HepG2 (cell line): Measurements from ENCODE around the gene ZNF618. TPM values are rescaled to one million over a fixed set of nuclear protein-coding genes. Genes with fewer than 3 reads are reported as not detected.

ENCODE experiments used
- AGO2 ChIP-seq: fragments of 200-400 bp; formaldehyde crosslinking; optimal IDR thresholded peaks from 2 replicates; pipeline ENCODE3; 2017; ENCODE audit warnings: mild to moderate bottlenecking, low read depth, low read length, moderate library complexity
- ASH2L ChIP-seq: fragments of 300-600, 200-600 bp; sonication (generic); IDR thresholded peaks from 2 replicates; pipeline ENCODE4 v1.7.0; 2017; ENCODE audit warnings: low read depth, mild to moderate bottlenecking, moderate library complexity, mixed read lengths, low read length; ENCODE audit not compliant: insufficient read length
- ATRX ChIP-seq: sonication (generic); formaldehyde crosslinking; IDR thresholded peaks from 2 replicates; pipeline ENCODE4 v1.4.0; 2020; ENCODE audit warnings: missing genetic modification reagents, borderline replicate concordance
- CEBPB ChIP-seq: IDR thresholded peaks from 2 replicates; pipeline ENCODE4 v1.6.1; 2011; ENCODE audit warnings: low read depth, low read length, improper control_type of control experiment, borderline replicate concordance
- HDAC1 ChIP-seq: sonication (generic); formaldehyde crosslinking; IDR thresholded peaks from 2 replicates; pipeline ENCODE4 v1.5.1; 2020; ENCODE audit warnings: mild to moderate bottlenecking, missing genetic modification reagents
- HHEX ChIP-seq: IDR thresholded peaks from 2 replicates; pipeline ENCODE4 v1.6.1; 2016; ENCODE audit warnings: control low read depth
- HNF1B ChIP-seq: sonication (generic); formaldehyde crosslinking; IDR thresholded peaks from 2 replicates; pipeline ENCODE4 v1.5.1; 2020; ENCODE audit warnings: mild to moderate bottlenecking, moderate library complexity, missing genetic modification reagents
- KDM6A ChIP-seq: IDR thresholded peaks from 2 replicates; pipeline ENCODE4 v1.6.1; 2016; ENCODE audit warnings: low read depth
- MED1 ChIP-seq: sonication (generic); formaldehyde crosslinking; IDR thresholded peaks from 2 replicates; pipeline ENCODE4 v1.4.0; 2020; ENCODE audit warnings: missing genetic modification reagents
- PAF1 ChIP-seq: IDR thresholded peaks from 2 replicates; pipeline ENCODE4 v1.6.1; 2016; ENCODE audit warnings: missing genetic modification reagents, missing compliant biosample characterization
- PBX3 ChIP-seq: sonication (generic); formaldehyde crosslinking; IDR thresholded peaks from 2 replicates; pipeline ENCODE4 v1.8.1; 2023; ENCODE audit warnings: missing genetic modification reagents, inconsistent platforms, borderline replicate concordance
- RAD51 ChIP-seq: fragments of 450-650 bp; IDR thresholded peaks from 2 replicates; pipeline ENCODE4 v1.6.1; 2016; ENCODE audit warnings: borderline replicate concordance
- SKIL ChIP-seq: sonication (generic); formaldehyde crosslinking; IDR thresholded peaks from 2 replicates; pipeline ENCODE4 v1.8.0; 2022; ENCODE audit warnings: missing genetic modification reagents, mild to moderate bottlenecking, moderate library complexity, borderline replicate concordance
- TAF1 ChIP-seq: sonication (generic); formaldehyde crosslinking; IDR thresholded peaks from 2 replicates; pipeline ENCODE4 v1.4.0; 2020; ENCODE audit warnings: missing genetic modification reagents
- ZBTB44 ChIP-seq: sonication (generic); formaldehyde crosslinking; IDR thresholded peaks from 2 replicates; pipeline ENCODE4 v1.4.0; 2020; ENCODE audit warnings: missing genetic modification reagents
- ZNF10 ChIP-seq: sonication (generic); formaldehyde crosslinking; IDR thresholded peaks from 2 replicates; pipeline ENCODE4 v1.4.0; 2020; ENCODE audit warnings: mild to moderate bottlenecking, low read depth, missing genetic modification reagents, borderline replicate concordance
- ZNF331 ChIP-seq: sonication (generic); formaldehyde crosslinking; IDR thresholded peaks from 2 replicates; pipeline ENCODE4 v1.4.0; 2020; ENCODE audit warnings: missing genetic modification reagents
- ZNF335 ChIP-seq: sonication (generic); formaldehyde crosslinking; IDR thresholded peaks from 2 replicates; pipeline ENCODE4 v1.4.0; 2020; ENCODE audit warnings: missing genetic modification reagents
- ZNF33A ChIP-seq: sonication (generic); formaldehyde crosslinking; IDR thresholded peaks from 2 replicates; pipeline ENCODE4 v1.5.1; 2020; ENCODE audit warnings: missing genetic modification reagents, mild to moderate bottlenecking, moderate library complexity, borderline replicate concordance
- ZNF33B ChIP-seq: sonication (generic); formaldehyde crosslinking; IDR thresholded peaks from 2 replicates; pipeline ENCODE4 v1.5.1; 2020; ENCODE audit warnings: mild to moderate bottlenecking, missing genetic modification reagents
- ZNF652 ChIP-seq: IDR thresholded peaks from 2 replicates; pipeline ENCODE4 v1.6.1; 2016; ENCODE audit warnings: low read depth, borderline replicate concordance
- ZNF781 ChIP-seq: sonication (generic); formaldehyde crosslinking; IDR thresholded peaks from 2 replicates; pipeline ENCODE4 v1.5.1; 2020; ENCODE audit warnings: borderline replicate concordance, mild to moderate bottlenecking, missing genetic modification reagents; ENCODE audit errors: not compliant biosample characterization
- ZNF800 ChIP-seq: sonication (generic); formaldehyde crosslinking; IDR thresholded peaks from 2 replicates; pipeline ENCODE4 v1.4.0; 2020; ENCODE audit warnings: missing genetic modification reagents
- polyA plus RNA-seq, 8 experiments: library from polyadenylated mRNA; depleted of rRNA in 3 of 8; stranded (reverse) in 7 of 8; unstranded in 1 of 8; fragments of >200 nt; fragmentation: Illumina TruSeq in 4 of 8; extraction: Trizol in 4 of 8; gene quantifications; 2 replicates each; pipeline versions ENCODE4 v1.2.1 to v1.2.3, GENCODE V29; 2011 to 2016; ENCODE audit warnings: low read depth in 4 of 8, missing spikeins in 1 of 8, mixed read lengths in 1 of 8; ENCODE audit not compliant: insufficient read depth in 1 of 8
- total RNA-seq, 5 experiments: library from RNA; depleted of rRNA; stranded (reverse); fragments of >200 nt; fragmentation: Illumina TruSeq; extraction: Trizol; gene quantifications; 2 replicates each; pipeline ENCODE4 v1.2.3, GENCODE V29; 2016; ENCODE audit warnings: low read depth in 1 of 5

ZNF618 gene
- total and polyA plus RNA-seq, 2 of the 13 experiments (the other 11 are each of a cell fraction or from before 2014, with no cell fraction given), result 0.07 TPM

GRCh38 chr9:114060711-114061110, 184.6 kb downstream of the ZNF618 start (continued):
- TF ChIP-seq ATRX (CRISPR knock-in tag) (no peak), PAF1 (peak; percentile 31; the same call in 1 of the 2 replicates), ZNF331 (CRISPR knock-in tag) (no peak), ZNF10 (CRISPR knock-in tag) (no peak), ZBTB44 (no peak), HNF1B (CRISPR knock-in tag) (no peak), ZNF781 (CRISPR knock-in tag) (no peak), ZNF33B (CRISPR knock-in tag) (no peak), RAD51 (no peak), ZNF335 (CRISPR knock-in tag) (no peak), MED1 (CRISPR knock-in tag) (no peak), HDAC1 (CRISPR knock-in tag) (no peak), KDM6A (CRISPR knock-in tag) (no peak), CEBPB (no peak), ASH2L (no peak), ZNF652 (no peak), SKIL (CRISPR knock-in tag) (no peak), HHEX (CRISPR knock-in tag) (no peak), AGO2 (peak; percentile 74), PBX3 (no peak), TAF1 (CRISPR knock-in tag) (no peak), ZNF33A (CRISPR knock-in tag) (no peak), ZNF800 (CRISPR knock-in tag) (no peak)
